HepG2 (cell line): ENCODE results near the gene NDE1. TPM values are rescaled to one million over a fixed set of nuclear protein-coding genes. Genes with fewer than 3 reads are reported as not detected.

Experiments
- DNMT3B ChIP-seq: conservative IDR thresholded peaks from 2 replicates; pipeline ENCODE4 v1.6.1; 2016; ENCODE audit warnings: missing biosample characterization, control low read depth
- EED ChIP-seq: sonication (generic); formaldehyde crosslinking; IDR thresholded peaks from 2 replicates; pipeline ENCODE4 v1.5.0; 2020; ENCODE audit warnings: mild to moderate bottlenecking, missing genetic modification reagents
- FOXP1 ChIP-seq, 2 experiments: fragments of 450-650 bp in 1 of 2; IDR thresholded peaks; 2 replicates each; pipeline ENCODE4 v1.6.1; 2017 to 2018; ENCODE audit warnings: antibody characterized with exemption in 1 of 2
- HMG20B ChIP-seq: conservative IDR thresholded peaks from 2 replicates; pipeline ENCODE4 v1.6.1; 2016; ENCODE audit warnings: missing genetic modification reagents, missing compliant biosample characterization
- KDM3A ChIP-seq: IDR thresholded peaks from 2 replicates; pipeline ENCODE4 v1.6.1; 2018; ENCODE audit warnings: low read depth, missing compliant biosample characterization
- MXI1 ChIP-seq: IDR thresholded peaks from 3 replicates; pipeline ENCODE4 v1.6.1; 2012; ENCODE audit warnings: low read depth, low read length, inconsistent platforms, borderline replicate concordance
- MYNN ChIP-seq: sonication (generic); formaldehyde crosslinking; IDR thresholded peaks from 2 replicates; pipeline ENCODE4 v1.4.0; 2020; ENCODE audit warnings: mild to moderate bottlenecking, low read depth, missing genetic modification reagents
- PAWR ChIP-seq: sonication (generic); formaldehyde crosslinking; IDR thresholded peaks from 2 replicates; pipeline ENCODE4 v1.4.0; 2020; ENCODE audit warnings: missing genetic modification reagents, mild to moderate bottlenecking, borderline replicate concordance
- ZBTB7A ChIP-seq: sonication (generic); formaldehyde crosslinking; IDR thresholded peaks from 2 replicates; pipeline ENCODE4 v1.8.0; 2022; ENCODE audit warnings: mild to moderate bottlenecking, missing genetic modification reagents
- ZFP82 ChIP-seq: sonication (generic); formaldehyde crosslinking; IDR thresholded peaks from 2 replicates; pipeline ENCODE4 v1.5.1; 2020; ENCODE audit warnings: mild to moderate bottlenecking, missing genetic modification reagents, borderline replicate concordance
- ZFY ChIP-seq: sonication (generic); formaldehyde crosslinking; IDR thresholded peaks from 2 replicates; pipeline ENCODE4 v1.4.0; 2020; ENCODE audit warnings: missing genetic modification reagents
- ZNF292 ChIP-seq: sonication (generic); formaldehyde crosslinking; IDR thresholded peaks from 2 replicates; pipeline ENCODE4 v1.8.1; 2022; ENCODE audit warnings: mild to moderate bottlenecking, low read depth, missing genetic modification reagents, borderline replicate concordance
- ZNF431 ChIP-seq: sonication (generic); formaldehyde crosslinking; IDR thresholded peaks from 2 replicates; pipeline ENCODE4 v1.9.0; 2022; ENCODE audit warnings: missing genetic modification reagents, low read depth, mild to moderate bottlenecking, borderline replicate concordance
- ZSCAN31 ChIP-seq: sonication (generic); formaldehyde crosslinking; IDR thresholded peaks from 2 replicates; pipeline ENCODE4 v1.5.0; 2020; ENCODE audit warnings: low read depth, mild to moderate bottlenecking, missing genetic modification reagents
- polyA plus RNA-seq, 8 experiments: library from polyadenylated mRNA; depleted of rRNA in 3 of 8; stranded (reverse) in 7 of 8; unstranded in 1 of 8; fragments of >200 nt; fragmentation: Illumina TruSeq in 4 of 8; extraction: Trizol in 4 of 8; gene quantifications; 2 replicates each; pipeline versions ENCODE4 v1.2.1 to v1.2.3, GENCODE V29; 2011 to 2016; ENCODE audit warnings: low read depth in 4 of 8, missing spikeins in 1 of 8, mixed read lengths in 1 of 8; ENCODE audit not compliant: insufficient read depth in 1 of 8
- total RNA-seq, 5 experiments: library from RNA; depleted of rRNA; stranded (reverse); fragments of >200 nt; fragmentation: Illumina TruSeq; extraction: Trizol; gene quantifications; 2 replicates each; pipeline ENCODE4 v1.2.3, GENCODE V29; 2016; ENCODE audit warnings: low read depth in 1 of 5
- TF ChIP-seq, protein P1 (sequence below): sonication (generic); formaldehyde crosslinking; conservative IDR thresholded peaks from 2 replicates; pipeline ENCODE4 v1.4.0; 2020; ENCODE audit warnings: mild to moderate bottlenecking, missing genetic modification reagents, moderate library complexity
- TF ChIP-seq, protein P2 (sequence below): IDR thresholded peaks from 2 replicates; pipeline ENCODE4 v1.6.1; 2012; ENCODE audit warnings: inconsistent platforms
- TF ChIP-seq, protein P3 (sequence below): sonication (generic); formaldehyde crosslinking; IDR thresholded peaks from 2 replicates; pipeline ENCODE4 v1.5.1; 2020; ENCODE audit warnings: mild to moderate bottlenecking, moderate library complexity, missing genetic modification reagents
- TF ChIP-seq, protein P4 (sequence below), 2 experiments: fragments of 450-650 bp in 1 of 2; sonication (generic) in 1 of 2; formaldehyde crosslinking; IDR thresholded peaks; 2 replicates each; pipeline versions ENCODE4 v1.5.0 to v1.8.0; 2020 to 2022; ENCODE audit warnings: mild to moderate bottlenecking in 1 of 2, missing genetic modification reagents in 1 of 2
- TF ChIP-seq, protein P5 (sequence below): IDR thresholded peaks from 2 replicates; pipeline ENCODE4 v1.6.1; 2012; ENCODE audit warnings: low read length, improper control_type of control experiment

The NDE1 gene
- total and polyA plus RNA-seq, 2 of the 13 experiments (the other 11 are each of a cell fraction or from before 2014, with no cell fraction given) = 40.9 to 72.5 TPM

DNA sequence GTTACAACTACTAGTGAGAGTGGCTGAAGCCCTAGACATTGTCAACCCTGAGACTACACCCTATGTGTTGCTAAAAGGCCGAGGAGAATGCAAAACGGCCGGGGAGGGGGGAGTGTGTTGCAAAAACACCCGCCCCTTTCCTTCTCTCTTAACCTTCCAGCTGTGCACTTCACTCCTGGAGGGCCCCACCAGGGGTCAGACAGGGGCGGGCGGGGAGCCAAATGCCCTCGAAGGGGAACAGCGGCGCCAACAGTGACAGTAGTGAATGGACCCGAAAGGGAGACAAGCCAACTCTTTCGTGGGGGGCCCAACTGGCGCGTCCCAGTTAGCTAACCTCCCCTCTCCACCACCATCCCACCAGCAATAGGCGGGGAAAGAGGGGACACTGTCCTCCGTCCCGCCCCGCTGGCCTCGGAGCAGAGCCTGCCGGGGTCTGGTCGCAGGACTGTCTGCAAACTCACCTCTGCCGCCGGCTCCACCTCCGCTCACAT is 7.4 kb upstream of the NDE1 start (continued):
- TF ChIP-seq, protein P1, sequence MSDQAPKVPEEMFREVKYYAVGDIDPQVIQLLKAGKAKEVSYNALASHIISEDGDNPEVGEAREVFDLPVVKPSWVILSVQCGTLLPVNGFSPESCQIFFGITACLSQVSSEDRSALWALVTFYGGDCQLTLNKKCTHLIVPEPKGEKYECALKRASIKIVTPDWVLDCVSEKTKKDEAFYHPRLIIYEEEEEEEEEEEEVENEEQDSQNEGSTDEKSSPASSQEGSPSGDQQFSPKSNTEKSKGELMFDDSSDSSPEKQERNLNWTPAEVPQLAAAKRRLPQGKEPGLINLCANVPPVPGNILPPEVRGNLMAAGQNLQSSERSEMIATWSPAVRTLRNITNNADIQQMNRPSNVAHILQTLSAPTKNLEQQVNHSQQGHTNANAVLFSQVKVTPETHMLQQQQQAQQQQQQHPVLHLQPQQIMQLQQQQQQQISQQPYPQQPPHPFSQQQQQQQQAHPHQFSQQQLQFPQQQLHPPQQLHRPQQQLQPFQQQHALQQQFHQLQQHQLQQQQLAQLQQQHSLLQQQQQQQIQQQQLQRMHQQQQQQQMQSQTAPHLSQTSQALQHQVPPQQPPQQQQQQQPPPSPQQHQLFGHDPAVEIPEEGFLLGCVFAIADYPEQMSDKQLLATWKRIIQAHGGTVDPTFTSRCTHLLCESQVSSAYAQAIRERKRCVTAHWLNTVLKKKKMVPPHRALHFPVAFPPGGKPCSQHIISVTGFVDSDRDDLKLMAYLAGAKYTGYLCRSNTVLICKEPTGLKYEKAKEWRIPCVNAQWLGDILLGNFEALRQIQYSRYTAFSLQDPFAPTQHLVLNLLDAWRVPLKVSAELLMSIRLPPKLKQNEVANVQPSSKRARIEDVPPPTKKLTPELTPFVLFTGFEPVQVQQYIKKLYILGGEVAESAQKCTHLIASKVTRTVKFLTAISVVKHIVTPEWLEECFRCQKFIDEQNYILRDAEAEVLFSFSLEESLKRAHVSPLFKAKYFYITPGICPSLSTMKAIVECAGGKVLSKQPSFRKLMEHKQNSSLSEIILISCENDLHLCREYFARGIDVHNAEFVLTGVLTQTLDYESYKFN (CRISPR knock-in tag) = peak; percentile 86
- TF ChIP-seq ZFP82 = no peak; the same call in 1 of the 2 replicates
- TF ChIP-seq ZNF431 (CRISPR knock-in tag) = peak; percentile 78; the same call in 1 of the 2 replicates
- TF ChIP-seq DNMT3B (CRISPR knock-in tag) = 0 out of 2 replicates have a peak, but pooled peaks have one; percentile 41
- TF ChIP-seq, protein P2, sequence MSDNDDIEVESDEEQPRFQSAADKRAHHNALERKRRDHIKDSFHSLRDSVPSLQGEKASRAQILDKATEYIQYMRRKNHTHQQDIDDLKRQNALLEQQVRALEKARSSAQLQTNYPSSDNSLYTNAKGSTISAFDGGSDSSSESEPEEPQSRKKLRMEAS = 0 out of 2 replicates have a peak, but pooled peaks have one; percentile 9
- no peak for TF ChIP-seq FOXP1 (IDR thresholded peaks at IDR 0.05)
- peak; percentile 64 for TF ChIP-seq FOXP1 (CRISPR knock-in tag; IDR thresholded peaks at IDR 0.05)
- TF ChIP-seq PAWR (CRISPR knock-in tag) = 0 out of 2 replicates have a peak, but pooled peaks have one; percentile 18
- TF ChIP-seq ZNF292 = peak; percentile 95
- TF ChIP-seq ZFY (CRISPR knock-in tag) = peak; percentile 45; the same call in 1 of the 2 replicates
- TF ChIP-seq, protein P3, sequence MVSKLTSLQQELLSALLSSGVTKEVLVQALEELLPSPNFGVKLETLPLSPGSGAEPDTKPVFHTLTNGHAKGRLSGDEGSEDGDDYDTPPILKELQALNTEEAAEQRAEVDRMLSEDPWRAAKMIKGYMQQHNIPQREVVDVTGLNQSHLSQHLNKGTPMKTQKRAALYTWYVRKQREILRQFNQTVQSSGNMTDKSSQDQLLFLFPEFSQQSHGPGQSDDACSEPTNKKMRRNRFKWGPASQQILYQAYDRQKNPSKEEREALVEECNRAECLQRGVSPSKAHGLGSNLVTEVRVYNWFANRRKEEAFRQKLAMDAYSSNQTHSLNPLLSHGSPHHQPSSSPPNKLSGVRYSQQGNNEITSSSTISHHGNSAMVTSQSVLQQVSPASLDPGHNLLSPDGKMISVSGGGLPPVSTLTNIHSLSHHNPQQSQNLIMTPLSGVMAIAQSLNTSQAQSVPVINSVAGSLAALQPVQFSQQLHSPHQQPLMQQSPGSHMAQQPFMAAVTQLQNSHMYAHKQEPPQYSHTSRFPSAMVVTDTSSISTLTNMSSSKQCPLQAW = peak; percentile 11; the same call in 1 of the 2 replicates
- 0 out of 2 replicates have a peak, but pooled peaks have one; percentile 57 for TF ChIP-seq KDM3A (CRISPR knock-in tag)
- peak; percentile 67; the same call in 1 of the 2 replicates for TF ChIP-seq ZBTB7A
- TF ChIP-seq EED (CRISPR knock-in tag) = peak; percentile 77; the same call in 1 of the 2 replicates
- TF ChIP-seq MXI1 = no peak; the same call in 1 of the 3 replicates
- TF ChIP-seq, protein P4, sequence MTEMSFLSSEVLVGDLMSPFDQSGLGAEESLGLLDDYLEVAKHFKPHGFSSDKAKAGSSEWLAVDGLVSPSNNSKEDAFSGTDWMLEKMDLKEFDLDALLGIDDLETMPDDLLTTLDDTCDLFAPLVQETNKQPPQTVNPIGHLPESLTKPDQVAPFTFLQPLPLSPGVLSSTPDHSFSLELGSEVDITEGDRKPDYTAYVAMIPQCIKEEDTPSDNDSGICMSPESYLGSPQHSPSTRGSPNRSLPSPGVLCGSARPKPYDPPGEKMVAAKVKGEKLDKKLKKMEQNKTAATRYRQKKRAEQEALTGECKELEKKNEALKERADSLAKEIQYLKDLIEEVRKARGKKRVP (CRISPR knock-in tag; IDR thresholded peaks at IDR 0.05) = peak in 1 of 2 experiments; percentile 73; a peak in 2 of 4 replicates
- TF ChIP-seq ZSCAN31 (CRISPR knock-in tag) = peak; percentile 90
- TF ChIP-seq, protein P5, sequence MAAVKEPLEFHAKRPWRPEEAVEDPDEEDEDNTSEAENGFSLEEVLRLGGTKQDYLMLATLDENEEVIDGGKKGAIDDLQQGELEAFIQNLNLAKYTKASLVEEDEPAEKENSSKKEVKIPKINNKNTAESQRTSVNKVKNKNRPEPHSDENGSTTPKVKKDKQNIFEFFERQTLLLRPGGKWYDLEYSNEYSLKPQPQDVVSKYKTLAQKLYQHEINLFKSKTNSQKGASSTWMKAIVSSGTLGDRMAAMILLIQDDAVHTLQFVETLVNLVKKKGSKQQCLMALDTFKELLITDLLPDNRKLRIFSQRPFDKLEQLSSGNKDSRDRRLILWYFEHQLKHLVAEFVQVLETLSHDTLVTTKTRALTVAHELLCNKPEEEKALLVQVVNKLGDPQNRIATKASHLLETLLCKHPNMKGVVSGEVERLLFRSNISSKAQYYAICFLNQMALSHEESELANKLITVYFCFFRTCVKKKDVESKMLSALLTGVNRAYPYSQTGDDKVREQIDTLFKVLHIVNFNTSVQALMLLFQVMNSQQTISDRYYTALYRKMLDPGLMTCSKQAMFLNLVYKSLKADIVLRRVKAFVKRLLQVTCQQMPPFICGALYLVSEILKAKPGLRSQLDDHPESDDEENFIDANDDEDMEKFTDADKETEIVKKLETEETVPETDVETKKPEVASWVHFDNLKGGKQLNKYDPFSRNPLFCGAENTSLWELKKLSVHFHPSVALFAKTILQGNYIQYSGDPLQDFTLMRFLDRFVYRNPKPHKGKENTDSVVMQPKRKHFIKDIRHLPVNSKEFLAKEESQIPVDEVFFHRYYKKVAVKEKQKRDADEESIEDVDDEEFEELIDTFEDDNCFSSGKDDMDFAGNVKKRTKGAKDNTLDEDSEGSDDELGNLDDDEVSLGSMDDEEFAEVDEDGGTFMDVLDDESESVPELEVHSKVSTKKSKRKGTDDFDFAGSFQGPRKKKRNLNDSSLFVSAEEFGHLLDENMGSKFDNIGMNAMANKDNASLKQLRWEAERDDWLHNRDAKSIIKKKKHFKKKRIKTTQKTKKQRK = no peak
- peak; percentile 63 for TF ChIP-seq HMG20B (CRISPR knock-in tag)
- peak; percentile 33; the same call in 1 of the 2 replicates for TF ChIP-seq MYNN
